Parathyroid adenoma (tissue), 2 donors: Measurements from ENCODE around the gene CXCL14.

Experiments
- H2AFZ ChIP-seq: fragments of 300-600 bp; sonication (generic); one replicate; pipeline ENCODE4 v1.7.0; 2017; ENCODE audit warnings: antibody characterized with exemption, mild to moderate bottlenecking
- H3K27ac ChIP-seq: fragments of 300-600 bp; sonication (generic); one replicate; pipeline ENCODE4 v1.7.0; 2017
- H3K27me3 ChIP-seq: fragments of 300-600 bp; sonication (generic); one replicate; pipeline ENCODE4 v1.7.0; 2017; ENCODE audit warnings: low read length; ENCODE audit not compliant: control insufficient read depth, insufficient read depth
- H3K36me3 ChIP-seq: fragments of 300-600 bp; sonication (generic); one replicate; pipeline ENCODE4 v1.7.0; 2017; ENCODE audit warnings: low read length; ENCODE audit not compliant: control insufficient read depth, insufficient read depth
- H3K4me1 ChIP-seq: fragments of 300-600 bp; sonication (generic); one replicate; pipeline ENCODE4 v1.7.0; 2017; ENCODE audit warnings: control low read depth
- H3K4me2 ChIP-seq: fragments of 300-600 bp; sonication (generic); one replicate; pipeline ENCODE4 v1.7.0; 2017; ENCODE audit warnings: low read length
- H3K4me3 ChIP-seq: fragments of 300-600 bp; sonication (generic); one replicate; pipeline ENCODE4 v1.7.0; 2017; ENCODE audit warnings: low read depth, low read length
- H3K79me2 ChIP-seq: fragments of 300-600 bp; sonication (generic); one replicate; pipeline ENCODE4 v1.7.0; 2017; ENCODE audit warnings: control low read depth
- H3K9ac ChIP-seq: fragments of 300-600 bp; sonication (generic); one replicate; pipeline ENCODE4 v1.7.0; 2017; ENCODE audit warnings: mild to moderate bottlenecking
- H3K9me3 ChIP-seq: fragments of 300-600 bp; sonication (generic); one replicate; pipeline ENCODE4 v1.7.0; 2017; ENCODE audit warnings: low read length; ENCODE audit not compliant: control insufficient read depth
- TF ChIP-seq, protein P1 (sequence below): fragments of 300-600 bp; sonication (generic); IDR thresholded peaks from one replicate; pipeline ENCODE4 v1.7.0; 2017; ENCODE audit warnings: antibody characterized with exemption, mild to moderate bottlenecking
- donor health status: primary hyperparathyroidism.

The CXCL14 gene

DNA sequence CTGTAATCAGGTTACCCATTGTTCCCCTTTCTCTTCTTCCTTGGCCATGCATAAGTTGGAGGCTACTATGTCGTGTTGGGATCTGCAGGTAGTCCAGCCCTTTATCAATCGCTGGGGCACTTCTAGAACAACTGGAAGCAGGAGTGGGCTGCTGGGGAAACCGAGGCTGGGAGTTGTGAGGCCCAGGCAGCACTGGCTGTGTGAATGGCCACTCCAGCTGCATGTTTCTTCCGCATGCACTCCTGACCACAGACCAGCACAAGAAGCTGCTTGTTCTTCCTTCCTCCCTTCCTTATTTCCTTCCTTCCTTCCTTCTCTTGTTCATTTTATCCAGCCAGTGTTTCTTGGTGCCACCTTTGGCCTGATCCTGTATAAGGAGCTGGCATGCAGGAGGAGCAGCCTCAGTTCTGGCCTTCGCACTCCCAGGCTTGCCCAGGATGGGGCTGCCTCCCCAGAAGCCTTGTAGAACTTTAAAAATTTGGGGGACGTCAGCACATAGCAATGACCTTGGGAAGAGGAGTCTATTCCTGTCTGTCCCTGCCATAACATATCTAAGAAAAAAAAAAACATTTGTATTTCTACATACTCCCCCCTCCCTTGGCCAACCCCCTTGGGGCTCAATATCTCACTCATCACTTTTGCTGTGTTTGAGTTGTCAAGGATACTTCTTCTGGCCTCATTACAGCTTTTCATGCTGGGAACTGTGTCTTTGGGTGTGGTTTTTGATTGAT is 20.8 kb upstream of the CXCL14 start:
- H3K4me1 ChIP-seq, result no peaks in the 10 kb centered on the region
- H3K9ac ChIP-seq, result no peak overlapping the region
- TF ChIP-seq, protein P1, sequence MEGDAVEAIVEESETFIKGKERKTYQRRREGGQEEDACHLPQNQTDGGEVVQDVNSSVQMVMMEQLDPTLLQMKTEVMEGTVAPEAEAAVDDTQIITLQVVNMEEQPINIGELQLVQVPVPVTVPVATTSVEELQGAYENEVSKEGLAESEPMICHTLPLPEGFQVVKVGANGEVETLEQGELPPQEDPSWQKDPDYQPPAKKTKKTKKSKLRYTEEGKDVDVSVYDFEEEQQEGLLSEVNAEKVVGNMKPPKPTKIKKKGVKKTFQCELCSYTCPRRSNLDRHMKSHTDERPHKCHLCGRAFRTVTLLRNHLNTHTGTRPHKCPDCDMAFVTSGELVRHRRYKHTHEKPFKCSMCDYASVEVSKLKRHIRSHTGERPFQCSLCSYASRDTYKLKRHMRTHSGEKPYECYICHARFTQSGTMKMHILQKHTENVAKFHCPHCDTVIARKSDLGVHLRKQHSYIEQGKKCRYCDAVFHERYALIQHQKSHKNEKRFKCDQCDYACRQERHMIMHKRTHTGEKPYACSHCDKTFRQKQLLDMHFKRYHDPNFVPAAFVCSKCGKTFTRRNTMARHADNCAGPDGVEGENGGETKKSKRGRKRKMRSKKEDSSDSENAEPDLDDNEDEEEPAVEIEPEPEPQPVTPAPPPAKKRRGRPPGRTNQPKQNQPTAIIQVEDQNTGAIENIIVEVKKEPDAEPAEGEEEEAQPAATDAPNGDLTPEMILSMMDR, result no peak
- no peaks in the 10 kb centered on the region for H3K36me3 ChIP-seq
- H3K79me2 ChIP-seq, result no peaks in the 10 kb centered on the region
- H2AFZ ChIP-seq, result no peak overlapping the region
- H3K9me3 ChIP-seq, result no peaks in the 10 kb centered on the region
- H3K27ac ChIP-seq, result no peak overlapping the region
- no peaks in the 10 kb centered on the region for H3K27me3 ChIP-seq
- H3K4me2 ChIP-seq, result no peak overlapping the region
- no peak overlapping the region for H3K4me3 ChIP-seq

GRCh38 chr5:135598691-135599395 is 20.1 kb upstream of the CXCL14 start:
- H3K79me2 ChIP-seq, result no peaks in the 10 kb centered on the region
- TF ChIP-seq, protein P1, result no peak
- H3K9ac ChIP-seq, result no peak overlapping the region
- H3K36me3 ChIP-seq, result no peaks in the 10 kb centered on the region
- H3K27me3 ChIP-seq, result no peaks in the 10 kb centered on the region
- no peak overlapping the region for H2AFZ ChIP-seq
- no peak overlapping the region for H3K27ac ChIP-seq
- H3K4me3 ChIP-seq, result no peak overlapping the region
- no peaks in the 10 kb centered on the region for H3K4me1 ChIP-seq
- no peak overlapping the region for H3K4me2 ChIP-seq
- H3K9me3 ChIP-seq, result no peaks in the 10 kb centered on the region

DNA sequence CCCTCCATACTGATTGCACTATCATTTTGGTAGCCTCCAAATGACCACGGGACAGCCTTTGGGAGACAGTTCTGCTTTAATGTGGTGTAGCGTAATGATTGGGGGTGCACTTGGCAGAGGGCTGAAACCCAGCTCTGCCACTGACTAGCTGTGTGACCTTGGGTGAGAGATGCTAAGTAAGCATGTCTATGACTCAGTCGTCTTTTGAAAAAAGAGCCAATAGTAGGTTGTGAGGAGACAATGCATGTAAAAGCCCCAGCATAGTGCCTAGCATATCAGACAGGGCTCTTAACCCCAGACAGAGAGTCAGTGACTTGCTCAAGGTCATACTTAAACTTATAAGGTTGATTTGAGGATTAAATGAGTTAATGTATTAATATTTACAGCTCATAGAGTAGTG is 18.0 kb upstream of the CXCL14 start:
- TF ChIP-seq, protein P1, result no peak
- Histone ChIP-seq H3K4me1 (no peaks in the 10 kb centered on the region), H3K79me2 (no peaks in the 10 kb centered on the region), H3K27me3 (no peaks in the 10 kb centered on the region), H3K36me3 (no peaks in the 10 kb centered on the region), H3K4me2 (no peak overlapping the region), H2AFZ (no peak overlapping the region), H3K4me3 (no peak overlapping the region), H3K27ac (no peak overlapping the region), H3K9me3 (no peaks in the 10 kb centered on the region), H3K9ac (no peak overlapping the region)

- no peaks in the 10 kb centered on the region for H3K36me3 ChIP-seq
- no peak overlapping the region for H2AFZ ChIP-seq
- no peaks in the 10 kb centered on the region for H3K9me3 ChIP-seq
- no peak overlapping the region for H3K4me3 ChIP-seq
- no peaks in the 10 kb centered on the region for H3K4me1 ChIP-seq
- no peak overlapping the region for H3K9ac ChIP-seq
- H3K27me3 ChIP-seq, result no peaks in the 10 kb centered on the region
- H3K27ac ChIP-seq, result no peak overlapping the region
- no peak overlapping the region for H3K4me2 ChIP-seq
- TF ChIP-seq, protein P1, result no peak
- H3K79me2 ChIP-seq, result no peaks in the 10 kb centered on the region
Measured at GRCh38 chr5:135596157-135596763, 17.5 kb upstream of the CXCL14 start.
